Neural cell (in vitro differentiated cells): ENCODE measurements around the gene SEMA7A.

ENCODE experiments used
- EP300 ChIP-seq: fragments of 450-650 bp; conservative IDR thresholded peaks from 2 replicates; pipeline ENCODE4 v1.6.1; 2014; ENCODE audit warnings: antibody characterized with exemption, mild to moderate bottlenecking, moderate library complexity; ENCODE audit not compliant: poor library complexity, severe bottlenecking
- POLR2AphosphoS5 ChIP-seq: IDR thresholded peaks from 2 replicates; pipeline ENCODE4 v1.6.1; 2012
- TF ChIP-seq, protein P1 (sequence below): fragments of 450-650 bp; IDR thresholded peaks from 2 replicates; pipeline ENCODE4 v1.5.1; 2014; ENCODE audit warnings: antibody characterized with exemption, mild to moderate bottlenecking, moderate library complexity; ENCODE audit not compliant: poor library complexity, severe bottlenecking

DNA sequence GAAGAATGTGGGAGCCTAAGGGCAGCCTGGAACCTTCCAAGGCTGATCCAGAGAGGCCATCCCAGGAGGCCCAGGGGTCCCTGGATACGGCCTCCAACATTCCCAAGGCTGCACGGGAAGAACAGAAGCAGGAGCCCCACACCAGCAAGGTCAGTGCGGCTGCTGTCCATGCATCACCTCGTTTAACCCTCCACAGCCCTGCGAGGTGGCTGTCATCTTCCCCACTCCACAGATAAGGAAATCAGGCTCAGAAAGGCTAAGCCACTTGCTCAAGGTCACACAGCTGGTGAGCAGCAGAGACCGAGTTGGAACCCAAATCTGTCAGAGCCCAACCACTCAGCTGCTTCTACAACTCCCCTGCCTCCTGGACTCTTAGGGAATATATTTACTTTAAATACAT lies 21.6 kb downstream of the SEMA7A start:
- TF ChIP-seq, protein P1, sequence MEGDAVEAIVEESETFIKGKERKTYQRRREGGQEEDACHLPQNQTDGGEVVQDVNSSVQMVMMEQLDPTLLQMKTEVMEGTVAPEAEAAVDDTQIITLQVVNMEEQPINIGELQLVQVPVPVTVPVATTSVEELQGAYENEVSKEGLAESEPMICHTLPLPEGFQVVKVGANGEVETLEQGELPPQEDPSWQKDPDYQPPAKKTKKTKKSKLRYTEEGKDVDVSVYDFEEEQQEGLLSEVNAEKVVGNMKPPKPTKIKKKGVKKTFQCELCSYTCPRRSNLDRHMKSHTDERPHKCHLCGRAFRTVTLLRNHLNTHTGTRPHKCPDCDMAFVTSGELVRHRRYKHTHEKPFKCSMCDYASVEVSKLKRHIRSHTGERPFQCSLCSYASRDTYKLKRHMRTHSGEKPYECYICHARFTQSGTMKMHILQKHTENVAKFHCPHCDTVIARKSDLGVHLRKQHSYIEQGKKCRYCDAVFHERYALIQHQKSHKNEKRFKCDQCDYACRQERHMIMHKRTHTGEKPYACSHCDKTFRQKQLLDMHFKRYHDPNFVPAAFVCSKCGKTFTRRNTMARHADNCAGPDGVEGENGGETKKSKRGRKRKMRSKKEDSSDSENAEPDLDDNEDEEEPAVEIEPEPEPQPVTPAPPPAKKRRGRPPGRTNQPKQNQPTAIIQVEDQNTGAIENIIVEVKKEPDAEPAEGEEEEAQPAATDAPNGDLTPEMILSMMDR, result no peak
- TF ChIP-seq EP300, result no peak
- TF ChIP-seq POLR2AphosphoS5, result no peak
